ENCODE results near the gene ZNF407. TPM values are rescaled to one million over a fixed set of nuclear protein-coding genes. Genes with fewer than 3 reads are reported as not detected.

ZNF407 gene
- total and polyA plus RNA-seq, 2 of the 13 experiments (the other 11 are each of a cell fraction or from before 2014, with no cell fraction given): 2.3 to 8.7 TPM

GRCh38 chr18:74901362-74902146 lies 303.9 kb downstream of the ZNF407 start:
- in situ Hi-C loops (cut with HindIII; ENCODE audit: extremely low pct_ligation_motif_present, low pct_unique_long_range_greater_than_20kb): no loop called here
- WGBS (ENCODE audit: low lambda C conversion rate): 99% methylated on average over 4 of the region's 4 CpGs
- no peak overlapping the region for H3K4me2 ChIP-seq (ENCODE audit: low read depth, low read length)

GRCh38 chr18:74902147-74902455 lies 304.4 kb downstream of the ZNF407 start:
- ChIA-PET CTCF (ENCODE audit: low intra/inter-chr PET ratio, low total read pairs) (no interaction called here), POLR2A (no interaction called here)
- Histone ChIP-seq H3K36me3 (replicated peaks in 1 of 2; ENCODE audit: control insufficient read depth in 1 of 2, insufficient read depth in 2 of 2, low read length in 2 of 2) (no peaks in the 10 kb centered on the region; a peak in 1 of 5 replicates), H3K4me3 (replicated peaks in 1 of 3; ENCODE audit: insufficient read depth in 1 of 3, low read depth in 2 of 3, low read length in 3 of 3) (no peak overlapping the region), H3K4me2 (ENCODE audit: low read depth, low read length) (no peak overlapping the region), H3K27me3 (ENCODE audit: control insufficient read depth in 1 of 2, insufficient read depth in 2 of 2, low read length in 2 of 2) (no peaks in the 10 kb centered on the region), H2AFZ (ENCODE audit: low read length) (no peak overlapping the region), H3K79me2 (ENCODE audit: insufficient read depth, low read length) (no peaks in the 10 kb centered on the region), H4K20me1 (ENCODE audit: insufficient read depth, low read length) (0 out of 2 replicates have a peak, but pooled peaks cover 2% of the 10 kb centered on the region), H3K27ac (ENCODE audit: extremely low read length, insufficient read depth, low read length) (no peak overlapping the region), H3K9me3 (ENCODE audit: low read length) (no peaks in the 10 kb centered on the region), H3K4me1 (ENCODE audit: insufficient read depth, low read length) (no peaks in the 10 kb centered on the region), H3K9ac (ENCODE audit: insufficient read depth, low read depth, low read length) (no peak overlapping the region)
- FAIRE-seq: no peak
- DNase-seq (ENCODE audit: low spot score): no peak
- ATAC-seq: no peak
- WGBS (ENCODE audit: low lambda C conversion rate): 93% methylated on average over 13 of the region's 13 CpGs
- in situ Hi-C loops (cut with HindIII; ENCODE audit: extremely low pct_ligation_motif_present, low pct_unique_long_range_greater_than_20kb): no loop called here
- no TSS peak for BruUV-seq (replicated peaks)
- intact Hi-C loops (cut with micrococcal nuclease; ENCODE audit: unreplicated experiment): no loop called here
- TF ChIP-seq ZBTB1 (CRISPR knock-in tag; IDR thresholded peaks at IDR 0.05; ENCODE audit: borderline replicate concordance): no peak
- TF ChIP-seq, protein P1, sequence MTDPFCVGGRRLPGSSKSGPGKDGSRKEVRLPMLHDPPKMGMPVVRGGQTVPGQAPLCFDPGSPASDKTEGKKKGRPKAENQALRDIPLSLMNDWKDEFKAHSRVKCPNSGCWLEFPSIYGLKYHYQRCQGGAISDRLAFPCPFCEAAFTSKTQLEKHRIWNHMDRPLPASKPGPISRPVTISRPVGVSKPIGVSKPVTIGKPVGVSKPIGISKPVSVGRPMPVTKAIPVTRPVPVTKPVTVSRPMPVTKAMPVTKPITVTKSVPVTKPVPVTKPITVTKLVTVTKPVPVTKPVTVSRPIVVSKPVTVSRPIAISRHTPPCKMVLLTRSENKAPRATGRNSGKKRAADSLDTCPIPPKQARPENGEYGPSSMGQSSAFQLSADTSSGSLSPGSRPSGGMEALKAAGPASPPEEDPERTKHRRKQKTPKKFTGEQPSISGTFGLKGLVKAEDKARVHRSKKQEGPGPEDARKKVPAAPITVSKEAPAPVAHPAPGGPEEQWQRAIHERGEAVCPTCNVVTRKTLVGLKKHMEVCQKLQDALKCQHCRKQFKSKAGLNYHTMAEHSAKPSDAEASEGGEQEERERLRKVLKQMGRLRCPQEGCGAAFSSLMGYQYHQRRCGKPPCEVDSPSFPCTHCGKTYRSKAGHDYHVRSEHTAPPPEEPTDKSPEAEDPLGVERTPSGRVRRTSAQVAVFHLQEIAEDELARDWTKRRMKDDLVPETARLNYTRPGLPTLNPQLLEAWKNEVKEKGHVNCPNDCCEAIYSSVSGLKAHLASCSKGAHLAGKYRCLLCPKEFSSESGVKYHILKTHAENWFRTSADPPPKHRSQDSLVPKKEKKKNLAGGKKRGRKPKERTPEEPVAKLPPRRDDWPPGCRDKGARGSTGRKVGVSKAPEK (CRISPR knock-in tag; IDR thresholded peaks at IDR 0.05; ENCODE audit: borderline replicate concordance): no peak

More at GRCh38 chr18:74901362-74902146, 303.9 kb downstream of the ZNF407 start:
- intact Hi-C loops (cut with micrococcal nuclease; ENCODE audit: unreplicated experiment): no loop called here
- no peaks in the 10 kb centered on the region for H3K9me3 ChIP-seq (ENCODE audit: low read length)
- H3K4me3 ChIP-seq (replicated peaks in 1 of 3; ENCODE audit: insufficient read depth in 1 of 3, low read depth in 2 of 3, low read length in 3 of 3): no peak overlapping the region
- POLR2A ChIA-PET: no interaction called here
- FAIRE-seq (no peak), ATAC-seq (no peak), DNase-seq (ENCODE audit: low spot score) (no peak)
- H3K27ac ChIP-seq (ENCODE audit: extremely low read length, insufficient read depth, low read length): no peak overlapping the region
- 0 out of 2 replicates have a peak, but pooled peaks cover 2% of the 10 kb centered on the region for H4K20me1 ChIP-seq (ENCODE audit: insufficient read depth, low read length)
- TF ChIP-seq ZNF331 (CRISPR knock-in tag; IDR thresholded peaks at IDR 0.05) (no peak), CEBPB (IDR thresholded peaks at IDR 0.05; ENCODE audit: borderline replicate concordance, low read depth, low read length) (peak; percentile 74; the same call in 1 of the 2 replicates), CEBPG (CRISPR knock-in tag; IDR thresholded peaks at IDR 0.05) (peak; percentile 54; the same call in 1 of the 2 replicates)
- TF ChIP-seq, protein P2, sequence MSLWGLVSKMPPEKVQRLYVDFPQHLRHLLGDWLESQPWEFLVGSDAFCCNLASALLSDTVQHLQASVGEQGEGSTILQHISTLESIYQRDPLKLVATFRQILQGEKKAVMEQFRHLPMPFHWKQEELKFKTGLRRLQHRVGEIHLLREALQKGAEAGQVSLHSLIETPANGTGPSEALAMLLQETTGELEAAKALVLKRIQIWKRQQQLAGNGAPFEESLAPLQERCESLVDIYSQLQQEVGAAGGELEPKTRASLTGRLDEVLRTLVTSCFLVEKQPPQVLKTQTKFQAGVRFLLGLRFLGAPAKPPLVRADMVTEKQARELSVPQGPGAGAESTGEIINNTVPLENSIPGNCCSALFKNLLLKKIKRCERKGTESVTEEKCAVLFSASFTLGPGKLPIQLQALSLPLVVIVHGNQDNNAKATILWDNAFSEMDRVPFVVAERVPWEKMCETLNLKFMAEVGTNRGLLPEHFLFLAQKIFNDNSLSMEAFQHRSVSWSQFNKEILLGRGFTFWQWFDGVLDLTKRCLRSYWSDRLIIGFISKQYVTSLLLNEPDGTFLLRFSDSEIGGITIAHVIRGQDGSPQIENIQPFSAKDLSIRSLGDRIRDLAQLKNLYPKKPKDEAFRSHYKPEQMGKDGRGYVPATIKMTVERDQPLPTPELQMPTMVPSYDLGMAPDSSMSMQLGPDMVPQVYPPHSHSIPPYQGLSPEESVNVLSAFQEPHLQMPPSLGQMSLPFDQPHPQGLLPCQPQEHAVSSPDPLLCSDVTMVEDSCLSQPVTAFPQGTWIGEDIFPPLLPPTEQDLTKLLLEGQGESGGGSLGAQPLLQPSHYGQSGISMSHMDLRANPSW (CRISPR knock-in tag; IDR thresholded peaks at IDR 0.05; ENCODE audit: borderline replicate concordance): no peak
- no peaks in the 10 kb centered on the region for H3K79me2 ChIP-seq (ENCODE audit: insufficient read depth, low read length)
- no peak overlapping the region for H3K9ac ChIP-seq (ENCODE audit: insufficient read depth, low read depth, low read length)
- H3K4me1 ChIP-seq (ENCODE audit: insufficient read depth, low read length): 0 out of 2 replicates have a peak, but pooled peaks cover 2% of the 10 kb centered on the region
- H2AFZ ChIP-seq (ENCODE audit: low read length): no peak overlapping the region
- no TSS peak for BruUV-seq (replicated peaks)
- H3K36me3 ChIP-seq (replicated peaks in 1 of 2; ENCODE audit: control insufficient read depth in 1 of 2, insufficient read depth in 2 of 2, low read length in 2 of 2): no peaks in the 10 kb centered on the region
- CTCF ChIA-PET (ENCODE audit: low intra/inter-chr PET ratio, low total read pairs): no interaction called here
- no peaks in the 10 kb centered on the region for H3K27me3 ChIP-seq (ENCODE audit: control insufficient read depth in 1 of 2, insufficient read depth in 2 of 2, low read length in 2 of 2)
